GM23338 (cell line): Measurements from ENCODE around the gene TRPC4AP. TPM values are rescaled to one million over a fixed set of nuclear protein-coding genes. Genes with fewer than 3 reads are reported as not detected.

Experiments used
- ATAC-seq: fragments of 200-7000 bp; cut with Tn5 transposase; 3 replicates; pipeline ENCODE4 v1.9.1; 2020
- DNase-seq: peaks from one replicate; pipeline ENCODE4 v3.0.0-alpha.2; 2015; ENCODE audit warnings: low spot score
- H2AFZ ChIP-seq: fragments of 200-600 bp; sonication (generic); 2 replicates; pipeline ENCODE4 v1.8.0; 2016; ENCODE audit warnings: antibody characterized with exemption, mild to moderate bottlenecking, moderate library complexity
- H3F3A ChIP-seq: fragments of 200-600 bp; sonication (generic); replicated peaks from 2 replicates; pipeline ENCODE4 v1.8.0; 2017; ENCODE audit warnings: antibody characterized with exemption, mixed run types, low read depth
- H3K27ac ChIP-seq: fragments of 200-600 bp; sonication (generic); 2 replicates; pipeline ENCODE4 v1.6.1; 2016; ENCODE audit warnings: low read depth
- H3K27me3 ChIP-seq: fragments of 200-600 bp; sonication (generic); 2 replicates; pipeline ENCODE4 v1.8.0; 2016; ENCODE audit warnings: mild to moderate bottlenecking, mixed run types, moderate library complexity; ENCODE audit not compliant: insufficient read depth
- H3K36me3 ChIP-seq: fragments of 200-600 bp; sonication (generic); 2 replicates; pipeline ENCODE4 v1.8.0; 2016; ENCODE audit warnings: mild to moderate bottlenecking; ENCODE audit not compliant: insufficient read depth
- H3K4me1 ChIP-seq: fragments of 200-600 bp; sonication (generic); 2 replicates; pipeline ENCODE4 v1.8.0; 2016; ENCODE audit warnings: mild to moderate bottlenecking, moderate library complexity; ENCODE audit not compliant: insufficient read depth
- H3K4me2 ChIP-seq: fragments of 200-600 bp; sonication (generic); 2 replicates; pipeline ENCODE4 v1.7.1; 2017; ENCODE audit warnings: mixed run types
- H3K4me3 ChIP-seq: fragments of 200-600 bp; sonication (generic); 2 replicates; pipeline ENCODE4 v1.6.1; 2016; ENCODE audit warnings: mixed run types
- H3K79me2 ChIP-seq: fragments of 200-600 bp; sonication (generic); replicated peaks from 2 replicates; pipeline ENCODE4 v1.8.0; 2017; ENCODE audit warnings: mild to moderate bottlenecking; ENCODE audit not compliant: insufficient read depth
- H3K9me2 ChIP-seq: fragments of 200-600 bp; sonication (generic); 2 replicates; pipeline ENCODE4 v1.8.0; 2017; ENCODE audit not compliant: insufficient read depth
- H4K20me1 ChIP-seq: fragments of 200-600 bp; sonication (generic); replicated peaks from 2 replicates; pipeline ENCODE4 v1.8.0; 2017; ENCODE audit warnings: mild to moderate bottlenecking; ENCODE audit not compliant: insufficient read depth
- H3K27ac Mint-ChIP-seq: 2 replicates; pipeline ENCODE4 v1.8.0; 2020; ENCODE audit warnings: inconsistent platforms, mild to moderate bottlenecking, moderate library complexity, mixed read lengths
- H3K27me3 Mint-ChIP-seq: 3 replicates; pipeline ENCODE4 v1.8.0; 2022; ENCODE audit warnings: low read depth, mild to moderate bottlenecking, moderate library complexity, mixed read lengths, inconsistent platforms; ENCODE audit not compliant: insufficient read depth, poor library complexity
- H3K36me3 Mint-ChIP-seq: 3 replicates; pipeline ENCODE4 v1.8.0; 2021; ENCODE audit warnings: low read depth, mild to moderate bottlenecking, inconsistent platforms, moderate library complexity, mixed read lengths
- H3K4me1 Mint-ChIP-seq: 3 replicates; pipeline ENCODE4 v1.8.0; 2020; ENCODE audit warnings: mild to moderate bottlenecking, inconsistent platforms, mixed read lengths
- H3K4me3 Mint-ChIP-seq: 3 replicates; pipeline ENCODE4 v1.8.0; 2021; ENCODE audit warnings: moderate library complexity, mild to moderate bottlenecking, inconsistent platforms, mixed read lengths
- H3K9me3 Mint-ChIP-seq: 3 replicates; pipeline ENCODE4 v1.8.0; 2020; ENCODE audit warnings: moderate library complexity, mild to moderate bottlenecking, inconsistent platforms, mixed read lengths
- CREB1 ChIP-seq: fragments of 250-450 bp; sonication (Bioruptor Pico); IDR thresholded peaks from 2 replicates; pipeline ENCODE4 v1.5.0; 2020; ENCODE audit warnings: low read depth, mild to moderate bottlenecking, moderate library complexity
- CTCF ChIP-seq, 2 experiments: fragments of 200-600 bp in 1 of 2; sonication (generic) in 1 of 2; conservative IDR thresholded peaks; 2 replicates each; pipeline versions ENCODE4 v1.5.1 to v1.6.1; 2016 to 2017; ENCODE audit warnings: antibody characterized with exemption in 2 of 2, low read depth in 2 of 2, mild to moderate bottlenecking in 2 of 2, moderate library complexity in 1 of 2
- EZH2 ChIP-seq: fragments of 200-600 bp; sonication (generic); IDR thresholded peaks from one replicate; pipeline ENCODE4 v1.8.0; 2017; ENCODE audit warnings: antibody characterized with exemption, mild to moderate bottlenecking, low read depth; ENCODE audit not compliant: unreplicated experiment
- EZH2phosphoT487 ChIP-seq: fragments of 200-600 bp; sonication (generic); IDR thresholded peaks from one replicate; pipeline ENCODE4 v1.8.1; 2018; ENCODE audit warnings: antibody characterized with exemption; ENCODE audit not compliant: unreplicated experiment
- JUNB ChIP-seq: IDR thresholded peaks from one replicate; pipeline ENCODE4 v1.6.1; 2016; ENCODE audit warnings: antibody characterized with exemption; ENCODE audit not compliant: unreplicated experiment
- NANOG ChIP-seq: IDR thresholded peaks from 2 replicates; pipeline ENCODE4 v1.6.1; 2016; ENCODE audit warnings: antibody characterized with exemption, borderline replicate concordance
- POLR2AphosphoS5 ChIP-seq: IDR thresholded peaks from 2 replicates; pipeline ENCODE4 v1.6.1; 2016; ENCODE audit warnings: antibody characterized with exemption, low read depth
- REST ChIP-seq: IDR thresholded peaks from one replicate; pipeline ENCODE4 v1.6.1; 2018; ENCODE audit warnings: antibody characterized with exemption; ENCODE audit not compliant: unreplicated experiment
- STAT1 ChIP-seq: IDR thresholded peaks from one replicate; pipeline ENCODE4 v1.6.1; 2016; ENCODE audit warnings: antibody characterized with exemption; ENCODE audit not compliant: unreplicated experiment
- ZNF114 ChIP-seq: fragments of 250-450 bp; sonication (Bioruptor Pico); IDR thresholded peaks from 2 replicates; pipeline ENCODE4 v1.5.0; 2020; ENCODE audit warnings: mild to moderate bottlenecking, moderate library complexity
- ZNF331 ChIP-seq: fragments of 250-450 bp; sonication (Bioruptor Pico); IDR thresholded peaks from 2 replicates; pipeline ENCODE4 v1.5.0; 2020; ENCODE audit warnings: low read depth, mild to moderate bottlenecking, moderate library complexity
- ZNF462 ChIP-seq: fragments of 250-450 bp; sonication (Bioruptor Pico); IDR thresholded peaks from 2 replicates; pipeline ENCODE4 v1.5.0; 2020; ENCODE audit warnings: mild to moderate bottlenecking, moderate library complexity
- polyA plus RNA-seq: library from polyadenylated mRNA; unstranded; fragments of >200 nt; fragmentation: Nextera tagmentation; extraction: Ambion mirVana; gene quantifications from 2 replicates; pipeline ENCODE4 v1.2.1, GENCODE V29; 2016
- total RNA-seq: library from RNA; depleted of rRNA; stranded (reverse); fragments of >200 nt; shearing (Covaris generic); gene quantifications from 2 replicates; pipeline ENCODE4 v1.2.3, GENCODE V29; 2014
- TF ChIP-seq, protein P1 (sequence below): IDR thresholded peaks from 2 replicates; pipeline ENCODE4 v1.6.1; 2016; ENCODE audit warnings: antibody characterized with exemption

The TRPC4AP gene
- total and polyA plus RNA-seq, 2 experiments from 2014 or later = 48.8 to 89.5 TPM

DNA sequence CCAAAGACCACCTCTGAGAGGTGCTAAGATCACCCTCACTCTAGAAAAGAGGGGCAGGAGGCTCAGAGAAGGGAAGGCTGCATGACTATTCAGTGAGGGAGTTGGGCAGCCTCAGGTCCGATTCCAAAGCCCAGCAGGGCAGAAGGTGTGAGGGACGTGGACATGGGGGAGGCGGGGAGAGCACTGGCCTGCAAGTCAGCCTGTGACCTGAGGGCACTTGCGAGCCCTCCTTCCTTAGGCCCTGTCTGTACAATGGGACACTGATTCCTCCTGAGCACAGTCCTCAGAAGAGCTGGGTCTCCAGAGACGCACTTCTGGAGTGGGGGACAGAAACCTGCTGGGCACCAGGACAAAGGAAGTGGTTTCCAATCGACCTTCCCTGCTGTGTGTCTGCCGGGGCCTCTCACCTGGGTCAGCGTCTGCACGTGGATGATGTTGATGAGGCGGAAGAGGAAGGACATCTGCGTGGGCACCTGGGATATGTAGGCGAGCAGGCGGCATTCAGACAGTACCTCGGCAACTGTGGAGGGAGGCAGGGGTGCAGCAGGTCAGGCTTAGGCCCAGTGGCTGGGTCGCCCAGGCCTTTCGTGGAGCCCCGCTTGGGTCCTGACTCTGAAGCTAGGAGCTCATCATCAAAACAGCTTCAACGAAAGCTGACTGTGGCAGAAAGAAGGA lies 88.4 kb downstream of the TRPC4AP start:
- Mint-ChIP-seq H3K36me3 (peaks cover 62% of the 10 kb centered on the region), H3K27ac (no peak overlapping the region; the same call in 1 of the 2 replicates), H3K9me3 (no peaks in the 10 kb centered on the region), H3K4me1 (peaks cover 2% of the 10 kb centered on the region; the same call in 2 of the 3 replicates), H3K4me3 (no peak overlapping the region), H3K27me3 (peaks cover 15% of the 10 kb centered on the region)
- Histone ChIP-seq H3K27me3 (no peaks in the 10 kb centered on the region), H3K36me3 (peaks cover 15% of the 10 kb centered on the region), H2AFZ (no peak overlapping the region), H4K20me1 (peaks cover 2% of the 10 kb centered on the region; the same call in 1 of the 2 replicates), H3F3A (no peaks in the 10 kb centered on the region), H3K4me2 (no peak overlapping the region), H3K4me1 (no peaks in the 10 kb centered on the region), H3K79me2 (no peaks in the 10 kb centered on the region), H3K4me3 (no peak overlapping the region), H3K9me2 (no peaks in the 10 kb centered on the region), H3K27ac (no peak overlapping the region)
- ATAC-seq = no peak
- DNase-seq = no peak
- TF ChIP-seq CTCF (conservative IDR thresholded peaks at IDR 0.05; ENCODE audit: low read depth in 2 of 2) (no peak), ZNF331 (no peak), EZH2phosphoT487 (no peak), ZNF114 (no peak), CREB1 (CRISPR knock-in tag) (no peak), ZNF462 (no peak), EZH2 (no peak), JUNB (no peak), STAT1 (no peak), REST (no peak), NANOG (no peak), POLR2AphosphoS5 (no peak)
- TF ChIP-seq, protein P1, sequence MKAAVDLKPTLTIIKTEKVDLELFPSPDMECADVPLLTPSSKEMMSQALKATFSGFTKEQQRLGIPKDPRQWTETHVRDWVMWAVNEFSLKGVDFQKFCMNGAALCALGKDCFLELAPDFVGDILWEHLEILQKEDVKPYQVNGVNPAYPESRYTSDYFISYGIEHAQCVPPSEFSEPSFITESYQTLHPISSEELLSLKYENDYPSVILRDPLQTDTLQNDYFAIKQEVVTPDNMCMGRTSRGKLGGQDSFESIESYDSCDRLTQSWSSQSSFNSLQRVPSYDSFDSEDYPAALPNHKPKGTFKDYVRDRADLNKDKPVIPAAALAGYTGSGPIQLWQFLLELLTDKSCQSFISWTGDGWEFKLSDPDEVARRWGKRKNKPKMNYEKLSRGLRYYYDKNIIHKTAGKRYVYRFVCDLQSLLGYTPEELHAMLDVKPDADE = no peak
